Right lobe of liver (tissue), 4 donors: ENCODE measurements around the gene PCDHA1.
"Not testable (repeated sequence)": the region's sequence is repeated elsewhere in the genome, so short reads cannot be mapped to it uniquely, and the experiment has no call there.

Source experiments
- POLR2A ChIP-seq: fragments of 450-650 bp; IDR thresholded peaks from one replicate; pipeline ENCODE4 v1.6.1; 2017; ENCODE audit warnings: antibody characterized with exemption, mild to moderate bottlenecking
- TF ChIP-seq, protein P1 (sequence below), 4 donors: fragments of 200-600 bp in 3 of 4; fragments of 450-650 bp in 1 of 4; IDR thresholded peaks; one replicate each; pipeline versions ENCODE4 v1.5.1 to v1.8.0; 2016 to 2022; ENCODE audit warnings: antibody characterized with exemption in 4 of 4, mild to moderate bottlenecking in 2 of 4
- donor health status: DM: no; HTN: no; CAD: no.
- donor health status: DM: no; HTN: no; CAD: no.
- donor health status: DM: no; HTN: yes; CAD: no.

DNA sequence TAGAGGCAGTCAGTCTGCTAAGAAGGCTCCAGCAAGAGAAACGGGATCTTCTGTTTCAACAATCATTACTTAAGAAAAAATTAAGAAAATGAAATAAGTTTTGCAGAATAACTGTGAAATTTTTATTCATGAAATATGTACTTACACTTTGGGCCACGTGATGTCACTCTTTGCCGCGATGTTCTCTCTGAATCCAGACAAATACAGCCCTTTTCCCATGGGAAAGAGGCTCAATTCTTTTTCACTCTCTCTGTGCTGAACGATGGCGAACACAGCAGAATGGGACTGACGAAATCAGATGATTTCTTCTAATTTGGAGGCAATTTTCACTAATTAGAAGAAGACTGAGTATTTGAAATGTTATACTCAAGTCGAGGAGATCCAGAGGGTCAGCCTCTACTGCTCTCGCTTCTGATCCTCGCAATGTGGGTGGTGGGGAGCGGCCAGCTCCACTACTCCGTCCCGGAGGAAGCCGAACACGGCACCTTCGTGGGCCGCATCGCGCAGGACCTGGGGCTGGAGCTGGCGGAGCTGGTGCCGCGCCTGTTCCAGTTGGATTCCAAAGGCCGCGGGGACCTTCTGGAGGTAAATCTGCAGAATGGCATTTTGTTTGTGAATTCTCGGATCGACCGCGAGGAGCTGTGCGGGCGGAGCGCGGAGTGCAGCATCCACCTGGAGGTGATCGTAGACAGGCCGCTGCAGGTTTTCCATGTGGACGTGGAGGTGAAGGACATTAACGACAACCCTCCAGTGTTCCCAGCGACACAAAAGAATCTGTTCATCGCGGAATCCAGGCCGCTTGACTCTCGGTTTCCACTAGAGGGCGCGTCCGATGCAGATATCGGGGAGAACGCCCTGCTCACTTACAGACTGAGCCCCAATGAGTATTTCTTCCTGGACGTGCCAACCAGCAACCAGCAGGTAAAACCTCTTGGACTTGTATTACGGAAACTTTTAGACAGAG is 62.5 kb downstream of the PCDHA1 start, which contains the start of gene PCDHA9:
- not testable (repeated sequence) for TF ChIP-seq POLR2A
- TF ChIP-seq, protein P1, sequence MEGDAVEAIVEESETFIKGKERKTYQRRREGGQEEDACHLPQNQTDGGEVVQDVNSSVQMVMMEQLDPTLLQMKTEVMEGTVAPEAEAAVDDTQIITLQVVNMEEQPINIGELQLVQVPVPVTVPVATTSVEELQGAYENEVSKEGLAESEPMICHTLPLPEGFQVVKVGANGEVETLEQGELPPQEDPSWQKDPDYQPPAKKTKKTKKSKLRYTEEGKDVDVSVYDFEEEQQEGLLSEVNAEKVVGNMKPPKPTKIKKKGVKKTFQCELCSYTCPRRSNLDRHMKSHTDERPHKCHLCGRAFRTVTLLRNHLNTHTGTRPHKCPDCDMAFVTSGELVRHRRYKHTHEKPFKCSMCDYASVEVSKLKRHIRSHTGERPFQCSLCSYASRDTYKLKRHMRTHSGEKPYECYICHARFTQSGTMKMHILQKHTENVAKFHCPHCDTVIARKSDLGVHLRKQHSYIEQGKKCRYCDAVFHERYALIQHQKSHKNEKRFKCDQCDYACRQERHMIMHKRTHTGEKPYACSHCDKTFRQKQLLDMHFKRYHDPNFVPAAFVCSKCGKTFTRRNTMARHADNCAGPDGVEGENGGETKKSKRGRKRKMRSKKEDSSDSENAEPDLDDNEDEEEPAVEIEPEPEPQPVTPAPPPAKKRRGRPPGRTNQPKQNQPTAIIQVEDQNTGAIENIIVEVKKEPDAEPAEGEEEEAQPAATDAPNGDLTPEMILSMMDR (IDR thresholded peaks at IDR 0.05): not testable (repeated sequence)
